Pulmonary artery endothelial cell (primary cell): ENCODE results near the gene PHKA2. TPM values are rescaled to one million over a fixed set of nuclear protein-coding genes. Genes with fewer than 3 reads are reported as not detected.

Experiments
- DNase-seq: peaks from one replicate; pipeline ENCODE4 v3.0.0-alpha.2; 2011; ENCODE audit warnings: low read depth, low spot score
- total RNA-seq: library from RNA; depleted of rRNA; stranded (reverse); fragments of >200 nt; gene quantifications from 2 replicates; pipeline ENCODE4 v1.2.3, GENCODE V29; 2014

Gene PHKA2
- total RNA-seq, 1 donor from 2014 or later = 14.7 TPM

GRCh38 chrX:18973527-18974192 is 10.3 kb downstream of the PHKA2 start:
- DNase-seq = no peak

GRCh38 chrX:18971506-18971905 is 12.4 kb downstream of the PHKA2 start:
- DNase-seq = no peak

GRCh38 chrX:18970465-18970864 is 13.4 kb downstream of the PHKA2 start:
- DNase-seq = no peak

GRCh38 chrX:18966624-18967023 is 17.3 kb downstream of the PHKA2 start:
- no peak for DNase-seq

- DNase-seq = no peak
These were observed 19.0 kb downstream of the PHKA2 start for GRCh38 chrX:18964901-18965300.

- DNase-seq = no peak
These were observed 19.9 kb downstream of the PHKA2 start for GRCh38 chrX:18964026-18964425.

- no peak for DNase-seq
These were observed 21.6 kb downstream of the PHKA2 start for GRCh38 chrX:18962329-18962728.

- DNase-seq = no peak
These were observed 22.2 kb downstream of the PHKA2 start for GRCh38 chrX:18961686-18962085.

GRCh38 chrX:18956303-18957032 is 27.4 kb downstream of the PHKA2 start:
- no peak for DNase-seq

- no peak for DNase-seq
These were observed 28.2 kb downstream of the PHKA2 start for GRCh38 chrX:18955676-18956075.

GRCh38 chrX:18951032-18951431 is 32.9 kb downstream of the PHKA2 start:
- DNase-seq = no peak

GRCh38 chrX:18949944-18950301 is 34.0 kb downstream of the PHKA2 start:
- no peak for DNase-seq

- no peak for DNase-seq
These were observed 34.5 kb downstream of the PHKA2 start for GRCh38 chrX:18949291-18949943.

- no peak for DNase-seq
These were observed 37.3 kb downstream of the PHKA2 start for GRCh38 chrX:18946611-18947010.

- DNase-seq = no peak
These were observed 37.8 kb downstream of the PHKA2 start for GRCh38 chrX:18946157-18946556.

GRCh38 chrX:18945483-18945882 is 38.4 kb downstream of the PHKA2 start:
- no peak for DNase-seq

GRCh38 chrX:18944482-18944881 is 39.4 kb downstream of the PHKA2 start:
- no peak for DNase-seq

GRCh38 chrX:18941896-18942295 is 42.0 kb downstream of the PHKA2 start:
- DNase-seq = no peak

GRCh38 chrX:18938710-18939109 is 45.2 kb downstream of the PHKA2 start:
- no peak for DNase-seq

- no peak for DNase-seq
These were observed 46.7 kb downstream of the PHKA2 start for GRCh38 chrX:18937173-18937572.

GRCh38 chrX:18935893-18936292 is 48.0 kb downstream of the PHKA2 start:
- DNase-seq = no peak

GRCh38 chrX:18934708-18935107 is 49.2 kb downstream of the PHKA2 start:
- no peak for DNase-seq

- no peak for DNase-seq
These were observed 50.3 kb downstream of the PHKA2 start for GRCh38 chrX:18933617-18934016.
